Ishikawa (cell line): ENCODE measurements around the gene RTTN.
A peak's percentile ranks its signal among the peaks of the same experiment; 100 is the strongest.

Source experiments
- CEBPB ChIP-seq: IDR thresholded peaks from 2 replicates; pipeline ENCODE4 v1.6.1; 2012
- CREB1 ChIP-seq: IDR thresholded peaks from 2 replicates; pipeline ENCODE4 v1.6.1; 2012; ENCODE audit warnings: low read depth
- EGR1 ChIP-seq: IDR thresholded peaks from 2 replicates; pipeline ENCODE4 v1.6.1; 2012
- EP300 ChIP-seq: IDR thresholded peaks from 2 replicates; pipeline ENCODE4 v1.6.1; 2012; ENCODE audit warnings: borderline replicate concordance
- FOXM1 ChIP-seq: IDR thresholded peaks from 2 replicates; pipeline ENCODE4 v1.6.1; 2012; ENCODE audit warnings: low read depth, borderline replicate concordance
- NFIC ChIP-seq: IDR thresholded peaks from 2 replicates; pipeline ENCODE4 v1.6.1; 2012
- RAD21 ChIP-seq: IDR thresholded peaks from 2 replicates; pipeline ENCODE4 v1.6.1; 2012; ENCODE audit warnings: low read depth
- TAF1 ChIP-seq: IDR thresholded peaks from 2 replicates; pipeline ENCODE4 v1.6.1; 2012; ENCODE audit warnings: low read depth, mild to moderate bottlenecking
- TCF12 ChIP-seq: IDR thresholded peaks from 2 replicates; pipeline ENCODE4 v1.6.1; 2012; ENCODE audit warnings: low read depth
- TEAD4 ChIP-seq: IDR thresholded peaks from 2 replicates; pipeline ENCODE4 v1.6.1; 2012
- YY1 ChIP-seq: IDR thresholded peaks from 2 replicates; pipeline ENCODE4 v1.6.1; 2012; ENCODE audit warnings: low read depth
- ZBTB7A ChIP-seq: IDR thresholded peaks from 2 replicates; pipeline ENCODE4 v1.6.1; 2012; ENCODE audit warnings: low read depth
- TF ChIP-seq, protein P1 (sequence below): IDR thresholded peaks from 2 replicates; pipeline ENCODE4 v1.6.1; 2012
- TF ChIP-seq, protein P2 (sequence below): IDR thresholded peaks from 2 replicates; pipeline ENCODE4 v1.6.1; 2012; ENCODE audit warnings: low read depth, mild to moderate bottlenecking
- TF ChIP-seq, protein P3 (sequence below): IDR thresholded peaks from 2 replicates; pipeline ENCODE4 v1.6.1; 2012

The RTTN gene

DNA sequence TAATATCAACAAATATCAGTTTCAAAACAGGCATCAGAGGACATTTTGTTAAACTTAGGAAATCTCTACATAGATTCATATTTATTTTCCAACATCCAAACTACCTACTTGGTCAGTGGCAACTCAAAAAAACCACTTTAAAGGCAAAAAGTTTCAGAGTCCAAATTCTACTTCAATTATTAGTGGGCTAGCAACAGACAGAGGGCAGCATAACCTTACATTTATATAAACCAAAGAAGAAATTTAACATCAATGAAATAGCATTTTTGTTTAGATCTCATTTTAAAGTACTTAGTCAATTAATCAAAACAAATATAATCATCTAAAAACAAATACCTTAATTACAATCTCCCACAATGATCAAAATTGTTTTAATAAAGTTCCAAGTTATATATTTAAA lies 33.3 kb downstream of the RTTN start:
- TF ChIP-seq EGR1 (no peak), EP300 (no peak), TCF12 (no peak), RAD21 (peak; percentile 27; the same call in 1 of the 2 replicates), TEAD4 (no peak)

DNA sequence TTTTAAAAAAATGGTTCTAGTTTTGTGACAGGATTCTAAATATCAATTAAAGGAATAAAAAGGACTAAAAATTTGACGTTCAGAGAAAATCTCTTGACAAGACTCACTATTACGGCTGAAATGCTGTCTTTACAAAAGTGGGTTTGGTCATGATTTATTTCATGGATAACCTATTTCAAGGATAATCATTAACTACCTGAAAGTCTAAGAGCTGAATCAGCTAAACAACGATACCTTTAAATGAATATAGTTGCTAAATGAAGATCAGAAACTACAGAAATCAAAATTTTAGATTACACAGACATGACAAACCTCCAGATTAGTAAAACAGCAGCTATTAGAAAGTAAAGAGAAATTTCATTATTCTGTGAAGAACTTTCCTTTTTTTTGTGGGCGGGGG lies 35.7 kb downstream of the RTTN start:
- TF ChIP-seq NFIC (no peak), CEBPB (no peak), YY1 (no peak), CREB1 (no peak), RAD21 (no peak), TAF1 (no peak), TCF12 (no peak), EP300 (no peak), EGR1 (no peak), TEAD4 (no peak), ZBTB7A (no peak)
- TF ChIP-seq, protein P1, sequence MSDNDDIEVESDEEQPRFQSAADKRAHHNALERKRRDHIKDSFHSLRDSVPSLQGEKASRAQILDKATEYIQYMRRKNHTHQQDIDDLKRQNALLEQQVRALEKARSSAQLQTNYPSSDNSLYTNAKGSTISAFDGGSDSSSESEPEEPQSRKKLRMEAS = no peak
- TF ChIP-seq, protein P2, sequence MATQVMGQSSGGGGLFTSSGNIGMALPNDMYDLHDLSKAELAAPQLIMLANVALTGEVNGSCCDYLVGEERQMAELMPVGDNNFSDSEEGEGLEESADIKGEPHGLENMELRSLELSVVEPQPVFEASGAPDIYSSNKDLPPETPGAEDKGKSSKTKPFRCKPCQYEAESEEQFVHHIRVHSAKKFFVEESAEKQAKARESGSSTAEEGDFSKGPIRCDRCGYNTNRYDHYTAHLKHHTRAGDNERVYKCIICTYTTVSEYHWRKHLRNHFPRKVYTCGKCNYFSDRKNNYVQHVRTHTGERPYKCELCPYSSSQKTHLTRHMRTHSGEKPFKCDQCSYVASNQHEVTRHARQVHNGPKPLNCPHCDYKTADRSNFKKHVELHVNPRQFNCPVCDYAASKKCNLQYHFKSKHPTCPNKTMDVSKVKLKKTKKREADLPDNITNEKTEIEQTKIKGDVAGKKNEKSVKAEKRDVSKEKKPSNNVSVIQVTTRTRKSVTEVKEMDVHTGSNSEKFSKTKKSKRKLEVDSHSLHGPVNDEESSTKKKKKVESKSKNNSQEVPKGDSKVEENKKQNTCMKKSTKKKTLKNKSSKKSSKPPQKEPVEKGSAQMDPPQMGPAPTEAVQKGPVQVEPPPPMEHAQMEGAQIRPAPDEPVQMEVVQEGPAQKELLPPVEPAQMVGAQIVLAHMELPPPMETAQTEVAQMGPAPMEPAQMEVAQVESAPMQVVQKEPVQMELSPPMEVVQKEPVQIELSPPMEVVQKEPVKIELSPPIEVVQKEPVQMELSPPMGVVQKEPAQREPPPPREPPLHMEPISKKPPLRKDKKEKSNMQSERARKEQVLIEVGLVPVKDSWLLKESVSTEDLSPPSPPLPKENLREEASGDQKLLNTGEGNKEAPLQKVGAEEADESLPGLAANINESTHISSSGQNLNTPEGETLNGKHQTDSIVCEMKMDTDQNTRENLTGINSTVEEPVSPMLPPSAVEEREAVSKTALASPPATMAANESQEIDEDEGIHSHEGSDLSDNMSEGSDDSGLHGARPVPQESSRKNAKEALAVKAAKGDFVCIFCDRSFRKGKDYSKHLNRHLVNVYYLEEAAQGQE = no peak
- TF ChIP-seq, protein P3, sequence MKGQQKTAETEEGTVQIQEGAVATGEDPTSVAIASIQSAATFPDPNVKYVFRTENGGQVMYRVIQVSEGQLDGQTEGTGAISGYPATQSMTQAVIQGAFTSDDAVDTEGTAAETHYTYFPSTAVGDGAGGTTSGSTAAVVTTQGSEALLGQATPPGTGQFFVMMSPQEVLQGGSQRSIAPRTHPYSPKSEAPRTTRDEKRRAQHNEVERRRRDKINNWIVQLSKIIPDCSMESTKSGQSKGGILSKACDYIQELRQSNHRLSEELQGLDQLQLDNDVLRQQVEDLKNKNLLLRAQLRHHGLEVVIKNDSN = no peak

DNA sequence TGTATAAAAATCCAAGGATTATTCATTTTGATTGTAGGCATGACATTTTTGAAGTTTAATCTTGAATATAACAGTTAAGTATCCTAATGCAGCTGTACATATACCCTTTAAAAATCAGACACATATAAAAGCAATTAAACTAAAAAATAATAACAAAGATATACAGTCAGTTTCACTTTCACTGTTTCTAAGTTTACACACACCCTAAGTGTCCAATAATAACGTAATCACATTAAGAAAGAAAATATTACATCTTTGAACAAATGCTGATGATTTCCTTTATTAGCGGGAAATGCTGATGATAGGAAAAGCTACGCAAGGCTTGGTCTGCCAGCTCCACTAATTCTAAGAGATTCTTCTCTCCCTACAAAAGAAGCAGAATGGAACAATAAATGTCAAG lies 38.8 kb downstream of the RTTN start:
- TF ChIP-seq ZBTB7A (no peak), TAF1 (no peak), TCF12 (no peak), CEBPB (no peak), TEAD4 (no peak), EP300 (no peak), CREB1 (no peak), NFIC (no peak), YY1 (no peak), FOXM1 (no peak), RAD21 (no peak), EGR1 (no peak)
- TF ChIP-seq, protein P3 = no peak
- TF ChIP-seq, protein P2 = no peak
- TF ChIP-seq, protein P1 = no peak

DNA sequence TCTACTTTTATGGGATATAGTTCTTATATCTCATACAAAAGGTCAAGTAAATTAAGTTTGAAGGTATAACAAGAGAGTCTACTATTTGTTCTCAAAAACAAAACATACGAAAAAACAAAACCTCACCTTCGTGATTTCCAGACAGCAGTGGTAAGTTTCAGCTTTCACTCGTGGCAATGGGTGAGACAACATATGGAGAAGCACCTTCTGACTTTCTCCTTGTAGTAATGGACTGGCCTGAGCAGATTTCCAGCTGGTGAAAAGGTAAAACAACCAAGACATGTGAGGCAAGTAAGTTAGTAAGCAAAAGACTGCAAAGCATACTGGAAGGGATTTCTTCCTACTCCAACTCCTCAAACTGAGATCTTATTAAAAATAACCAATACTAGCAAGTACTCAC lies 39.6 kb downstream of the RTTN start:
- TF ChIP-seq EP300 = no peak
- TF ChIP-seq, protein P1 = no peak
- TF ChIP-seq RAD21 = no peak
- no peak for TF ChIP-seq ZBTB7A

DNA sequence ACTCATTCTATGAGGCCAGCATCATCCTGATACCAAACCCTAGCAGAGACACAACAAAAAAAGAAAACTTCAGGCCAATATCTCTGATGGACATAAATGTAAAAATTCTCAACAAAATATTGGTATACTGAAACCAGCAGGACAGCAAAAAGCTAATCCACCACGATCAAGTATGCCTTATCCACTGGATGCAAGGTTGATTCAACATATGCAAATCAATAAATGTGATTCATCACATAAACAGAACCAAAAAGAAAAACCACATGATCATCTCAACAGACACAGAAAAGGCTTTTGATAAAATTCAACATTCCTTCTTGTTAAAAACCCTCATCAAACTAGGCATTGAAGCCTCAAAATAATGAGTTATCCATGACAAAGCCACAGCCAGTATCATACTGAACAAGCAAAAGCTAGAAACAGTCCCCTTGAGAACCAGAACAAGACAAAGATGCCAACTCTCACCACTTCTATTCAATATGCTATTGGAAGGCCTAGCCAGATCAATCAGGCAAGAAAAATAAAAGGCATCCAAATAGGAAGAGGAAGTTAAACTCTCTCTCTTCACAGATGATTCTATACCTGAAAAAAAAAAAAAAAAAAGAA lies 45.3 kb downstream of the RTTN start:
- TF ChIP-seq ZBTB7A (no peak), NFIC (no peak), TEAD4 (no peak), TAF1 (no peak), EGR1 (no peak), FOXM1 (no peak), CEBPB (no peak), EP300 (no peak), CREB1 (no peak), YY1 (no peak), RAD21 (no peak), TCF12 (no peak)
- TF ChIP-seq, protein P2 = no peak
- TF ChIP-seq, protein P3 = no peak
- TF ChIP-seq, protein P1 = no peak
